HCT116 (cell line): ENCODE results near the gene TSPAN15. TPM values are rescaled to one million over a fixed set of nuclear protein-coding genes. Genes with fewer than 3 reads are reported as not detected.

Experiments used
- ATAC-seq: fragments of 200-7000 bp; cut with Tn5 transposase; 2 replicates; pipeline ENCODE4 v1.9.1; 2020; ENCODE audit warnings: mild to moderate bottlenecking, moderate library complexity
- BruUV-seq: library from RNA; stranded (reverse); fragments of 400-500 nt; replicated peaks from 2 replicates; lab custom pipeline; 2021; lab: Mats Ljungman, UMichigan
- CTCF ChIA-PET: fragments of 300-600 bp; sonication (Branson Sonifier 250); formaldehyde crosslinking; loops from one replicate; lab custom pipeline; 2021; ENCODE audit warnings: antibody characterized with exemption; lab: Charles Lee
- POLR2A ChIA-PET: fragments of 300-600, 350-600 bp; sonication (Branson Sonifier 250); formaldehyde crosslinking; loops from one replicate; lab custom pipeline; 2021; ENCODE audit warnings: antibody characterized with exemption; lab: Charles Lee
- RAD21 ChIA-PET, 2 experiments: fragments of 300-600 bp; sonication (Branson Sonifier 250); formaldehyde crosslinking; loops; one replicate each; lab custom pipeline; 2023; ENCODE audit warnings: low total read pairs in 2 of 2; ENCODE audit not compliant: uncharacterized antibody in 2 of 2, unreplicated experiment in 2 of 2, low non-redundant PET in 1 of 2; lab: Charles Lee
- DNase-seq: peaks from one replicate; pipeline ENCODE4 v3.0.0-alpha.2; 2010; ENCODE audit warnings: low read depth, low spot score
- H2AFZ ChIP-seq: fragments of 200-600 bp; shearing (Covaris generic), sonication (generic); 2 replicates; pipeline ENCODE4 v1.6.1; 2017; ENCODE audit warnings: low read depth, mixed run types, mixed read lengths, antibody characterized with exemption, low read length; ENCODE audit not compliant: poor library complexity, severe bottlenecking
- H3K27ac ChIP-seq: 2 replicates; pipeline ENCODE4 v1.5.1; 2012; ENCODE audit warnings: low read depth, low read length
- H3K27me3 ChIP-seq: fragments of 200-600 bp; sonication (generic); 2 replicates; pipeline ENCODE4 v1.6.1; 2016; ENCODE audit warnings: mixed run types, low read length, mixed read lengths; ENCODE audit not compliant: insufficient read depth
- H3K36me3 ChIP-seq, 2 experiments: fragments of 200-500 bp in 1 of 2; fragments of 200-600 bp in 1 of 2; sonication (Bioruptor generic) in 1 of 2; sonication (generic) in 1 of 2; 2 replicates each; pipeline versions ENCODE4 v1.5.1 to v1.6.1; 2014 to 2016; ENCODE audit warnings: low read length in 2 of 2, inconsistent platforms in 1 of 2, mixed read lengths in 1 of 2, mixed run types in 1 of 2; ENCODE audit not compliant: insufficient read depth in 2 of 2, control insufficient read depth in 1 of 2
- H3K4me1 ChIP-seq, 2 experiments: fragments of 200-600 bp in 1 of 2; sonication (generic) in 1 of 2; 2 replicates each; pipeline versions ENCODE4 v1.5.1 to v1.6.1; 2012 to 2017; ENCODE audit warnings: low read length in 2 of 2, inconsistent platforms in 1 of 2, mild to moderate bottlenecking in 1 of 2, mixed read lengths in 1 of 2, mixed run types in 1 of 2, moderate library complexity in 1 of 2; ENCODE audit not compliant: insufficient read depth in 2 of 2, control insufficient read depth in 1 of 2
- H3K4me2 ChIP-seq: fragments of 200-600 bp; sonication (generic); 2 replicates; pipeline ENCODE4 v1.6.1; 2017; ENCODE audit warnings: mixed run types, low read length, mixed read lengths
- H3K4me3 ChIP-seq, 2 experiments: fragments of 200-600 bp in 1 of 2; sonication (generic) in 1 of 2; replicated peaks in 1 of 2; 2 replicates each; pipeline ENCODE4 v1.5.1; 2011 to 2016; ENCODE audit warnings: low read length in 2 of 2, control low read depth in 1 of 2, low read depth in 1 of 2, mild to moderate bottlenecking in 1 of 2, mixed read lengths in 1 of 2, mixed run types in 1 of 2
- H3K79me2 ChIP-seq: fragments of 200-600 bp; sonication (generic); 2 replicates; pipeline ENCODE4 v1.6.1; 2017; ENCODE audit warnings: mild to moderate bottlenecking, mixed run types, low read length, moderate library complexity, mixed read lengths; ENCODE audit not compliant: insufficient read depth
- H3K9ac ChIP-seq: fragments of 200-600 bp; sonication (generic); 2 replicates; pipeline ENCODE4 v1.6.1; 2016; ENCODE audit warnings: low read length, mixed read lengths
- H3K9me2 ChIP-seq: fragments of 200-600 bp; sonication (generic), shearing (Covaris generic); 2 replicates; pipeline ENCODE4 v1.6.1; 2017; ENCODE audit warnings: mixed run types, mild to moderate bottlenecking, moderate library complexity; ENCODE audit not compliant: insufficient read depth
- H3K9me3 ChIP-seq, 2 experiments: fragments of 200-500 bp in 1 of 2; fragments of 200-600 bp in 1 of 2; sonication (Bioruptor generic) in 1 of 2; sonication (generic) in 1 of 2; 2 replicates each; pipeline ENCODE4 v1.6.1; 2014 to 2017; ENCODE audit warnings: low read length in 2 of 2, mixed read lengths in 2 of 2, inconsistent platforms in 1 of 2, low read depth in 1 of 2, mild to moderate bottlenecking in 1 of 2, mixed run types in 1 of 2, moderate library complexity in 1 of 2; ENCODE audit not compliant: control insufficient read depth in 1 of 2, insufficient read depth in 1 of 2
- H4K20me1 ChIP-seq: fragments of 200-600 bp; sonication (generic), shearing (Covaris generic); 2 replicates; pipeline ENCODE4 v1.6.1; 2017; ENCODE audit warnings: mixed run types, mild to moderate bottlenecking, moderate library complexity; ENCODE audit not compliant: insufficient read depth
- EGR1 ChIP-seq: IDR thresholded peaks from 2 replicates; pipeline ENCODE4 v1.6.1; 2012; ENCODE audit warnings: low read depth
- RAD21 ChIP-seq: IDR thresholded peaks from 2 replicates; pipeline ENCODE4 v1.6.1; 2012; ENCODE audit warnings: low read depth, mild to moderate bottlenecking
- SRF ChIP-seq: IDR thresholded peaks from 2 replicates; pipeline ENCODE4 v1.6.1; 2012; ENCODE audit warnings: low read depth
- intact Hi-C: fragments of 100-400 bp; cut with micrococcal nuclease; formaldehyde crosslinking; loops from 2 replicates; pipeline ENCODE4 v1.10.0; 2022
- total RNA-seq: library from RNA; stranded (reverse); gene quantifications from one replicate; pipeline ENCODE4 v1.2.1, GENCODE V29; 2021; ENCODE audit not compliant: unreplicated experiment
- TF ChIP-seq, protein P1 (sequence below), 3 experiments: fragments of 200-600 bp in 1 of 3; sonication (generic) in 1 of 3; IDR thresholded peaks in 2 of 3; conservative IDR thresholded peaks in 1 of 3; 2 replicates each; pipeline ENCODE4 v1.5.1; 2012 to 2017; ENCODE audit warnings: low read depth in 2 of 3, low read length in 2 of 3, antibody characterized with exemption in 1 of 3, borderline replicate concordance in 1 of 3, control low read depth in 1 of 3, mild to moderate bottlenecking in 1 of 3, mixed read lengths in 1 of 3, mixed run types in 1 of 3, moderate library complexity in 1 of 3; ENCODE audit not compliant: insufficient read depth in 1 of 3

Gene TSPAN15
- total RNA-seq, 1 experiment from 2014 or later: 16.0 TPM

DNA sequence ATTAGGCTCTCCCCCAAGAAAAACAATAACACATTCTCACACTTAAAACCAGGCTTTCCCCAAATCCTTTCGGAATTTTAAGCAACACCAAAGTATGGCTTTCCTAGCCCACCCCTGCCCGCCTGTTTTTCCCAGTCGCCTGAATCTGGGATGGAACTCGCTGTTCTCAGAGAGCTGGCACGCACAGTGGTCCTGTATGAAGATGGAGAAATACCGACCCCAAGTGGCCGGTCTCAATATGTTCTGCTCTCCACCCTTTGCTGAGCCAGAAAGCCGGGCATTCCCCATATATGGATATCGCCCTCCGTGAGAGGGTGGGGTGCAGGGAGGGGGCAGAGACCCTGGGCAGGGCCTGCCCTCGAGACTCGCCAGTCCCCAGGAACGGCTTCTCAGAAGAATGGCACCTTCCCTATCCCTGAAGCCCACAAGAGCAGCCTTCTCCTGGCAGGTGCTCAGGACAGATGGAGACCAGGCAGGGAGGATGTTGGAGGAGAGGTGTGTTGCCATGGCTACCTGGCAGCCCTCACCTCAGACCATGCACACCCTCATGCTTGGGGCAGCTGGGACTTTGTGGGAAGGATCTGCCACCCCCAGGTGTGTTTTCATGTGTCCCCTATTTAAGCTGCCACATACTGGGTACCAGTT is 37.9 kb upstream of the TSPAN15 start:
- peak; percentile 63 for ATAC-seq
- H2AFZ ChIP-seq: peak overlapping the region; percentile 71
- H3K79me2 ChIP-seq: no peaks in the 10 kb centered on the region
- H3K4me3 ChIP-seq: no peak overlapping the region
- peaks cover 9 to 23% of the 10 kb centered on the region in 2 experiments for H3K4me1 ChIP-seq
- no peaks in the 10 kb centered on the region for H3K9me2 ChIP-seq
- intact Hi-C loops: no loop called here
- H3K9me3 ChIP-seq: no peaks in the 10 kb centered on the region
- CTCF ChIA-PET: interaction anchor here (0.7 kb wide), 1 partner anchor 94 kb away, joined by 3 read pairs; no protein-coding TSS in a partner anchor
- POLR2A ChIA-PET: no interaction called here
- BruUV-seq: no TSS peak
- no peak overlapping the region for H3K9ac ChIP-seq
- no peaks in the 10 kb centered on the region for H3K36me3 ChIP-seq
- H4K20me1 ChIP-seq: no peaks in the 10 kb centered on the region
- no peaks in the 10 kb centered on the region for H3K27me3 ChIP-seq
- RAD21 ChIA-PET: no interaction called here
- peak overlapping the region; percentile 29; the same call in 1 of the 2 replicates for H3K4me2 ChIP-seq
- no peak overlapping the region for H3K27ac ChIP-seq
- TF ChIP-seq EGR1 (no peak), SRF (peak; percentile 98), RAD21 (peak; percentile 82)
- TF ChIP-seq, protein P1, sequence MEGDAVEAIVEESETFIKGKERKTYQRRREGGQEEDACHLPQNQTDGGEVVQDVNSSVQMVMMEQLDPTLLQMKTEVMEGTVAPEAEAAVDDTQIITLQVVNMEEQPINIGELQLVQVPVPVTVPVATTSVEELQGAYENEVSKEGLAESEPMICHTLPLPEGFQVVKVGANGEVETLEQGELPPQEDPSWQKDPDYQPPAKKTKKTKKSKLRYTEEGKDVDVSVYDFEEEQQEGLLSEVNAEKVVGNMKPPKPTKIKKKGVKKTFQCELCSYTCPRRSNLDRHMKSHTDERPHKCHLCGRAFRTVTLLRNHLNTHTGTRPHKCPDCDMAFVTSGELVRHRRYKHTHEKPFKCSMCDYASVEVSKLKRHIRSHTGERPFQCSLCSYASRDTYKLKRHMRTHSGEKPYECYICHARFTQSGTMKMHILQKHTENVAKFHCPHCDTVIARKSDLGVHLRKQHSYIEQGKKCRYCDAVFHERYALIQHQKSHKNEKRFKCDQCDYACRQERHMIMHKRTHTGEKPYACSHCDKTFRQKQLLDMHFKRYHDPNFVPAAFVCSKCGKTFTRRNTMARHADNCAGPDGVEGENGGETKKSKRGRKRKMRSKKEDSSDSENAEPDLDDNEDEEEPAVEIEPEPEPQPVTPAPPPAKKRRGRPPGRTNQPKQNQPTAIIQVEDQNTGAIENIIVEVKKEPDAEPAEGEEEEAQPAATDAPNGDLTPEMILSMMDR (IDR thresholded peaks at IDR 0.05 in 2 of 3, conservative IDR thresholded peaks at IDR 0.05 in 1 of 3; ENCODE audit: borderline replicate concordance in 1 of 3, insufficient read depth in 1 of 3, low read depth in 2 of 3, low read length in 2 of 3): peak; percentile 63 to 71 (median 68); a peak in 5 of 6 replicates
- TF ChIP-seq, all 23 proteins: peak for 3
- peak; percentile 34 for DNase-seq
